ENCODE measurements around the gene GAREM2. TPM values are rescaled to one million over a fixed set of nuclear protein-coding genes. Genes with fewer than 3 reads are reported as not detected.

Gene GAREM2
- total RNA-seq, 1 donor from 2014 or later = 27.5 TPM

GRCh38 chr2:26170795-26171194 lies 2.1 kb upstream of the GAREM2 start:
- no peak for DNase-seq (ENCODE audit: low spot score in 2 of 2, unreplicated experiment in 2 of 2)
- peaks cover 14% of the 10 kb centered on the region for H3K4me1 Mint-ChIP-seq
- no peaks in the 10 kb centered on the region for H3K36me3 Mint-ChIP-seq
- H3K27me3 Mint-ChIP-seq (ENCODE audit: low read depth) = peaks cover 20% of the 10 kb centered on the region
- peak overlapping the region; percentile 50 for H3K4me3 Mint-ChIP-seq
- H3K27ac Mint-ChIP-seq = no peak overlapping the region
- no peak for TF ChIP-seq CTCF (IDR thresholded peaks at IDR 0.05; ENCODE audit: unreplicated experiment)
- H3K9me3 Mint-ChIP-seq = no peaks in the 10 kb centered on the region

GRCh38 chr2:26172189-26172870 lies 558 bp upstream of the GAREM2 start:
- peak in 1 of 2 experiments; percentile 42 for DNase-seq (ENCODE audit: low spot score in 2 of 2, unreplicated experiment in 2 of 2)
- peaks cover 20% of the 10 kb centered on the region for H3K27me3 Mint-ChIP-seq (ENCODE audit: low read depth)
- H3K9me3 Mint-ChIP-seq = no peaks in the 10 kb centered on the region
- no peaks in the 10 kb centered on the region for H3K36me3 Mint-ChIP-seq
- H3K27ac Mint-ChIP-seq = no peak overlapping the region
- H3K4me3 Mint-ChIP-seq = peak overlapping the region; percentile 81
- peaks cover 18% of the 10 kb centered on the region for H3K4me1 Mint-ChIP-seq
- no peak for TF ChIP-seq CTCF (IDR thresholded peaks at IDR 0.05; ENCODE audit: unreplicated experiment)

- H3K4me3 Mint-ChIP-seq = peak overlapping the region; percentile 74
- DNase-seq (ENCODE audit: low spot score in 2 of 2, unreplicated experiment in 2 of 2) = peak in 1 of 2 experiments; percentile 38
- no peaks in the 10 kb centered on the region for H3K36me3 Mint-ChIP-seq
- H3K27me3 Mint-ChIP-seq (ENCODE audit: low read depth) = peaks cover 20% of the 10 kb centered on the region
- no peaks in the 10 kb centered on the region for H3K9me3 Mint-ChIP-seq
- no peak for TF ChIP-seq CTCF (IDR thresholded peaks at IDR 0.05; ENCODE audit: unreplicated experiment)
- H3K27ac Mint-ChIP-seq = no peak overlapping the region
- H3K4me1 Mint-ChIP-seq = peaks cover 22% of the 10 kb centered on the region
Observed at GRCh38 chr2:26173776-26174482, 1.0 kb downstream of the GAREM2 start.

- DNase-seq (ENCODE audit: low spot score in 2 of 2, unreplicated experiment in 2 of 2) = peak in 1 of 2 experiments; percentile 34
- Mint-ChIP-seq H3K9me3 (no peaks in the 10 kb centered on the region), H3K27ac (no peak overlapping the region), H3K36me3 (no peaks in the 10 kb centered on the region), H3K4me1 (peaks cover 26% of the 10 kb centered on the region), H3K4me3 (peak overlapping the region; percentile 74), H3K27me3 (ENCODE audit: low read depth) (peaks cover 24% of the 10 kb centered on the region)
- no peak for TF ChIP-seq CTCF (IDR thresholded peaks at IDR 0.05; ENCODE audit: unreplicated experiment)
Observed at GRCh38 chr2:26174691-26175465, 2.0 kb downstream of the GAREM2 start.

- Mint-ChIP-seq H3K4me1 (peaks cover 31% of the 10 kb centered on the region), H3K4me3 (no peak overlapping the region), H3K36me3 (no peaks in the 10 kb centered on the region), H3K27ac (no peak overlapping the region), H3K27me3 (ENCODE audit: low read depth) (peaks cover 28% of the 10 kb centered on the region), H3K9me3 (no peaks in the 10 kb centered on the region)
- TF ChIP-seq CTCF (IDR thresholded peaks at IDR 0.05; ENCODE audit: unreplicated experiment) = no peak
- peak in 1 of 2 experiments; percentile 38 for DNase-seq (ENCODE audit: low spot score in 2 of 2, unreplicated experiment in 2 of 2)
Observed at GRCh38 chr2:26175466-26176278, 2.8 kb downstream of the GAREM2 start.
